Measurements from ENCODE around the gene PPA2. TPM values are rescaled to one million over a fixed set of nuclear protein-coding genes. Genes with fewer than 3 reads are reported as not detected.
"Not testable (repeated sequence)": the region's sequence is repeated elsewhere in the genome, so short reads cannot be mapped to it uniquely, and the experiment has no call there.

Gene PPA2
- total RNA-seq, 1 experiment from 2014 or later = 108 TPM

- Histone ChIP-seq H3K4me2 (ENCODE audit: low read length) (no peak overlapping the region), H3K36me3 (ENCODE audit: low read depth, low read length) (peaks cover 9% of the 10 kb centered on the region), H3K9ac (ENCODE audit: low read length) (no peak overlapping the region), H3F3A (ENCODE audit: low read length, unreplicated experiment) (no peaks in the 10 kb centered on the region), H3K4me3 (ENCODE audit: low read length) (no peak overlapping the region), H3K4me1 (ENCODE audit: insufficient read depth, low read length) (peaks cover 16% of the 10 kb centered on the region; the same call in 1 of the 2 replicates), H2AFZ (ENCODE audit: low read length) (no peak overlapping the region), H3K27ac (ENCODE audit: low read length) (no peak overlapping the region), H3K9me2 (replicated peaks; ENCODE audit: low read length) (no peaks in the 10 kb centered on the region), H3K9me3 (ENCODE audit: low read length) (no peaks in the 10 kb centered on the region), H3K27me3 (ENCODE audit: low read length) (no peaks in the 10 kb centered on the region), H4K20me1 (ENCODE audit: low read length) (peaks cover 18% of the 10 kb centered on the region), H3K79me2 (ENCODE audit: low read length) (peaks cover 54% of the 10 kb centered on the region)
- intact Hi-C loops (cut with micrococcal nuclease) = no loop called here
- ChIA-PET POLR2A (ENCODE audit: unreplicated experiment) (no interaction called here), CTCF (no interaction called here)
- TF ChIP-seq, protein P1, sequence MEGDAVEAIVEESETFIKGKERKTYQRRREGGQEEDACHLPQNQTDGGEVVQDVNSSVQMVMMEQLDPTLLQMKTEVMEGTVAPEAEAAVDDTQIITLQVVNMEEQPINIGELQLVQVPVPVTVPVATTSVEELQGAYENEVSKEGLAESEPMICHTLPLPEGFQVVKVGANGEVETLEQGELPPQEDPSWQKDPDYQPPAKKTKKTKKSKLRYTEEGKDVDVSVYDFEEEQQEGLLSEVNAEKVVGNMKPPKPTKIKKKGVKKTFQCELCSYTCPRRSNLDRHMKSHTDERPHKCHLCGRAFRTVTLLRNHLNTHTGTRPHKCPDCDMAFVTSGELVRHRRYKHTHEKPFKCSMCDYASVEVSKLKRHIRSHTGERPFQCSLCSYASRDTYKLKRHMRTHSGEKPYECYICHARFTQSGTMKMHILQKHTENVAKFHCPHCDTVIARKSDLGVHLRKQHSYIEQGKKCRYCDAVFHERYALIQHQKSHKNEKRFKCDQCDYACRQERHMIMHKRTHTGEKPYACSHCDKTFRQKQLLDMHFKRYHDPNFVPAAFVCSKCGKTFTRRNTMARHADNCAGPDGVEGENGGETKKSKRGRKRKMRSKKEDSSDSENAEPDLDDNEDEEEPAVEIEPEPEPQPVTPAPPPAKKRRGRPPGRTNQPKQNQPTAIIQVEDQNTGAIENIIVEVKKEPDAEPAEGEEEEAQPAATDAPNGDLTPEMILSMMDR (conservative IDR thresholded peaks at IDR 0.05; ENCODE audit: low read depth, low read length) = no peak
- DNase-seq (no peak), ATAC-seq (no peak)
- BruUV-seq (replicated peaks) = no TSS peak
These were observed 7.3 kb downstream of the PPA2 start for GRCh38 chr4:105466580-105466979.

DNA sequence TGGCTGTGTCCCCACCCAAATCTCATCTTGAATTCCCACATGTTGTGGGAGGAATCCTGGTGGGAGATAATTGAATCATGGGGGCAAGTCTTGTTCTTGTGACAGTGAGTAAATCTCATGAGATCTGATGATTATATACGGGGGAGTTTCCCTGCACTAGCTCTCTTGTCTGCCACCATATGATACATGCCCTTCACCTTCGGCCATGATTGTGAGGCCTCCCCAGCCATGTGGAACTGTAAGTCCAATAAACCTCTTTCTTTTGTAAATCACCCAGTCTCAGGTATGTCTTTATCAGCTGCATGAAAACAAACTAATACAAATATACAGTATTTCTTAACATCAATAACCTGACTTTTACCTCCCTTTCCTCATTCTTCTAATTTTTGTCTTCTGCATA lies 9.3 kb downstream of the PPA2 start:
- BruUV-seq (replicated peaks); H3F3A ChIP-seq (ENCODE audit: low read length, unreplicated experiment); H3K4me2 ChIP-seq (ENCODE audit: low read length); H4K20me1 ChIP-seq (ENCODE audit: low read length); intact Hi-C loops (cut with micrococcal nuclease); H3K36me3 ChIP-seq (ENCODE audit: low read depth, low read length); H2AFZ ChIP-seq (ENCODE audit: low read length); H3K27ac ChIP-seq (ENCODE audit: low read length); H3K4me3 ChIP-seq (ENCODE audit: low read length); CTCF ChIA-PET; H3K9me2 ChIP-seq (replicated peaks; ENCODE audit: low read length); H3K4me1 ChIP-seq (ENCODE audit: insufficient read depth, low read length); POLR2A ChIA-PET (ENCODE audit: unreplicated experiment); DNase-seq; H3K9ac ChIP-seq (ENCODE audit: low read length); ATAC-seq; H3K27me3 ChIP-seq (ENCODE audit: low read length); H3K9me3 ChIP-seq (ENCODE audit: low read length): not testable (repeated sequence)
- H3K79me2 ChIP-seq (ENCODE audit: low read length) = peaks cover 40% of the 10 kb centered on the region

DNA sequence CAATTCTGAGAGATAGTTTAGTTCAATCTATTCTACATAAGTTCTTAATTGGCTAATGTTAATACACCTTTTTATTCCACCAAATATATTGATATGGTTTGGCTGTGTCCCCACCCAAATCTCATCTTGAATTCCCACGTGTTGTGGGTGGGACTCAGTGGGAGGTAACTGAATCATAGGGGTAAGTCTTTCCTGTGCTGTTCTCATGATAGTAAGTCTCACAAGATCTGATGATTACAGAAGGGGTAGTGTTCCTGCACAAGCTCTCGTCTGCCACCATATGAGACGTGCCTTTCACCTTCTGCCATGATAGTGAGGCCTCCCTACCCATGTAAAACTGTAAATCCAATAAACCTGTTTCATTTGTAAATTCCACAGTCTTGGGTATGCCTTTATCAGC lies 11.3 kb downstream of the PPA2 start:
- Histone ChIP-seq H4K20me1 (ENCODE audit: low read length) (no peaks in the 10 kb centered on the region), H3K79me2 (ENCODE audit: low read length) (peaks cover 27% of the 10 kb centered on the region), H3K9me2 (replicated peaks; ENCODE audit: low read length) (no peaks in the 10 kb centered on the region), H3K27me3 (ENCODE audit: low read length) (no peaks in the 10 kb centered on the region), H3K4me1 (ENCODE audit: insufficient read depth, low read length) (no peaks in the 10 kb centered on the region), H2AFZ (ENCODE audit: low read length) (no peak overlapping the region), H3K4me2 (ENCODE audit: low read length) (no peak overlapping the region), H3F3A (ENCODE audit: low read length, unreplicated experiment) (no peaks in the 10 kb centered on the region), H3K36me3 (ENCODE audit: low read depth, low read length) (peaks cover 9% of the 10 kb centered on the region), H3K27ac (ENCODE audit: low read length) (no peak overlapping the region), H3K4me3 (ENCODE audit: low read length) (no peak overlapping the region), H3K9ac (ENCODE audit: low read length) (no peak overlapping the region), H3K9me3 (ENCODE audit: low read length) (no peaks in the 10 kb centered on the region)
- DNase-seq (no peak), ATAC-seq (no peak)
- no TSS peak for BruUV-seq (replicated peaks)
- no peak for TF ChIP-seq EZH2phosphoT487 (IDR thresholded peaks at IDR 0.05; ENCODE audit: borderline replicate concordance, low read length)
- TF ChIP-seq, protein P1 (conservative IDR thresholded peaks at IDR 0.05; ENCODE audit: low read depth, low read length) = no peak
- TF ChIP-seq EZH2 (IDR thresholded peaks at IDR 0.05; ENCODE audit: low read length, unreplicated experiment) = no peak
- CTCF ChIA-PET = no interaction called here
- POLR2A ChIA-PET (ENCODE audit: unreplicated experiment) = no interaction called here
- intact Hi-C loops (cut with micrococcal nuclease) = no loop called here
